ENCODE results near the gene SLC1A2. TPM values are rescaled to one million over a fixed set of nuclear protein-coding genes. Genes with fewer than 3 reads are reported as not detected.

Gene SLC1A2
- total and polyA plus RNA-seq, 2 donors (not counting 3 experiments of a cell fraction or from before 2014, with no cell fraction given) = not detected

GRCh38 chr11:35324183-35324886 is 95.0 kb downstream of the SLC1A2 start:
- no peaks in the 10 kb centered on the region for H3K4me1 ChIP-seq (ENCODE audit: control insufficient read depth, extremely low read depth, insufficient read depth, low read length)
- H2AFZ ChIP-seq (ENCODE audit: low read depth, low read length) = no peak overlapping the region
- no peaks in the 10 kb centered on the region for H3K9me3 ChIP-seq (replicated peaks; ENCODE audit: control insufficient read depth, insufficient read depth, low read length)
- no peaks in the 10 kb centered on the region for H3K36me3 ChIP-seq (ENCODE audit: control insufficient read depth in 2 of 2, extremely low read depth in 1 of 2, insufficient read depth in 2 of 2, low read length in 2 of 2)
- no peaks in the 10 kb centered on the region for H3K9me1 ChIP-seq (replicated peaks; ENCODE audit: control insufficient read depth, extremely low read depth, insufficient read depth, low read length)
- no peak for DNase-seq (ENCODE audit: low read depth, low spot score)
- ChIA-PET POLR2A (no interaction called here), CTCF (interaction anchor here (1.2 kb wide), 1 partner anchor 18 kb away, joined by 3 read pairs; no protein-coding TSS in a partner anchor)
- H3K79me2 ChIP-seq (ENCODE audit: control insufficient read depth, insufficient read depth, low read length) = no peaks in the 10 kb centered on the region
- H3K27ac ChIP-seq (ENCODE audit: insufficient read depth, low read depth, low read length) = no peak overlapping the region
- dilution Hi-C loops (cut with MboI; ENCODE audit: extremely low pct_ligation_motif_present, low sequenced_read_pairs) = no loop called here
- no peak for FAIRE-seq
- H4K20me1 ChIP-seq (replicated peaks; ENCODE audit: control insufficient read depth, extremely low read depth, insufficient read depth, low read length) = no peaks in the 10 kb centered on the region
- TF ChIP-seq FOS (IDR thresholded peaks at IDR 0.05; ENCODE audit: borderline replicate concordance, insufficient read depth, low read length) = no peak
- TF ChIP-seq POLR2A (IDR thresholded peaks at IDR 0.05; ENCODE audit: low read depth, low read length) = no peak
- no peak for TF ChIP-seq GATA2 (IDR thresholded peaks at IDR 0.05; ENCODE audit: insufficient read depth, insufficient read length, low read depth, low read length)
- TF ChIP-seq POLR2AphosphoS5 (IDR thresholded peaks at IDR 0.05; ENCODE audit: insufficient read depth, low read depth, low read length) = no peak
- TF ChIP-seq MYC (IDR thresholded peaks at IDR 0.05; ENCODE audit: low read depth, low read length) = no peak
- no peak for TF ChIP-seq JUN (IDR thresholded peaks at IDR 0.05; ENCODE audit: borderline replicate concordance, insufficient read depth, insufficient read length, low read depth)
- TF ChIP-seq MAX (IDR thresholded peaks at IDR 0.05; ENCODE audit: insufficient read depth, insufficient read length) = no peak
- TF ChIP-seq CTCF (IDR thresholded peaks at IDR 0.05; ENCODE audit: extremely low read depth in 1 of 2, insufficient read depth in 1 of 2, low read depth in 1 of 2, low read length in 2 of 2) = no peak
- TF ChIP-seq EZH2 (IDR thresholded peaks at IDR 0.05; ENCODE audit: borderline replicate concordance, low read depth, low read length, severe bottlenecking) = no peak
- H3K4me2 ChIP-seq (ENCODE audit: insufficient read depth, low read length) = no peak overlapping the region
- intact Hi-C loops (cut with micrococcal nuclease) = no loop called here
- peaks cover 2 to 15% of the 10 kb centered on the region in 2 experiments for H3K27me3 ChIP-seq (ENCODE audit: control insufficient read depth in 2 of 2, insufficient read depth in 2 of 2, low read length in 2 of 2)
- no TSS peak for BruUV-seq (replicated peaks)
- no peak overlapping the region for H3K9ac ChIP-seq (replicated peaks; ENCODE audit: extremely low read depth, insufficient read depth, low read length)
- H3K4me3 ChIP-seq (replicated peaks in 1 of 3; ENCODE audit: insufficient read depth in 1 of 3, low read depth in 1 of 3, low read length in 3 of 3) = no peak overlapping the region

All from endothelial cell of umbilical vein (primary cell).